DMS53 treated with DMSO at 0.1 percent for 48 hours (cell line): ENCODE data around the gene PTPRD.

Experiments
- DNase-seq: peaks from one replicate; lab custom pipeline; 2025; ENCODE audit not compliant: unreplicated experiment; lab: John Stamatoyannopoulos, UW

Gene PTPRD

GRCh38 chr9:8670751-8671150 is 1942.1 kb downstream of the PTPRD start:
- DNase-seq = no peak

GRCh38 chr9:8668751-8669150 is 1944.1 kb downstream of the PTPRD start:
- no peak for DNase-seq

- DNase-seq = no peak
Observed at GRCh38 chr9:8668231-8668630, 1944.6 kb downstream of the PTPRD start.

GRCh38 chr9:8666060-8666459 is 1946.7 kb downstream of the PTPRD start:
- peak; percentile 12 for DNase-seq

GRCh38 chr9:8660383-8660782 is 1952.4 kb downstream of the PTPRD start:
- no peak for DNase-seq

- no peak for DNase-seq
Observed at GRCh38 chr9:8659108-8659507, 1953.7 kb downstream of the PTPRD start.

- no peak for DNase-seq
Observed at GRCh38 chr9:8655071-8655470, 1957.7 kb downstream of the PTPRD start.

GRCh38 chr9:8653855-8654254 is 1958.9 kb downstream of the PTPRD start:
- DNase-seq = no peak

- DNase-seq = no peak
Observed at GRCh38 chr9:8653111-8653510, 1959.7 kb downstream of the PTPRD start.

GRCh38 chr9:8652255-8652654 is 1960.5 kb downstream of the PTPRD start:
- no peak for DNase-seq

- DNase-seq = no peak
Observed at GRCh38 chr9:8651846-8652215, 1961.0 kb downstream of the PTPRD start.

- no peak for DNase-seq
Observed at GRCh38 chr9:8651070-8651845, 1961.5 kb downstream of the PTPRD start.

- no peak for DNase-seq
Observed at GRCh38 chr9:8649807-8650206, 1963.0 kb downstream of the PTPRD start.

- no peak for DNase-seq
Observed at GRCh38 chr9:8649160-8649559, 1963.6 kb downstream of the PTPRD start.

- no peak for DNase-seq
Observed at GRCh38 chr9:8648271-8648845, 1964.4 kb downstream of the PTPRD start.

- DNase-seq = no peak
Observed at GRCh38 chr9:8647824-8648223, 1965.0 kb downstream of the PTPRD start.

GRCh38 chr9:8644571-8644970 is 1968.2 kb downstream of the PTPRD start:
- DNase-seq = no peak

- no peak for DNase-seq
Observed at GRCh38 chr9:8643896-8644295, 1968.9 kb downstream of the PTPRD start.

- DNase-seq = no peak
Observed at GRCh38 chr9:8643464-8643863, 1969.3 kb downstream of the PTPRD start.

GRCh38 chr9:8640761-8641160 is 1972.0 kb downstream of the PTPRD start:
- DNase-seq = no peak

- DNase-seq = no peak
Observed at GRCh38 chr9:8637626-8638025, 1975.2 kb downstream of the PTPRD start.

- DNase-seq = no peak
Observed at GRCh38 chr9:8633784-8634183, 1979.0 kb downstream of the PTPRD start.

- DNase-seq = no peak
Observed at GRCh38 chr9:8632493-8632892, 1980.3 kb downstream of the PTPRD start.
